DMS79 treated with DMSO at 0.1 percent for 48 hours (cell line): ENCODE results near the gene OTUD5.
"Not testable (repeated sequence)": the region's sequence is repeated elsewhere in the genome, so short reads cannot be mapped to it uniquely, and the experiment has no call there.

Source experiments
- DNase-seq: peaks from one replicate; lab custom pipeline; 2025; lab: John Stamatoyannopoulos, UW

OTUD5 gene

DNA sequence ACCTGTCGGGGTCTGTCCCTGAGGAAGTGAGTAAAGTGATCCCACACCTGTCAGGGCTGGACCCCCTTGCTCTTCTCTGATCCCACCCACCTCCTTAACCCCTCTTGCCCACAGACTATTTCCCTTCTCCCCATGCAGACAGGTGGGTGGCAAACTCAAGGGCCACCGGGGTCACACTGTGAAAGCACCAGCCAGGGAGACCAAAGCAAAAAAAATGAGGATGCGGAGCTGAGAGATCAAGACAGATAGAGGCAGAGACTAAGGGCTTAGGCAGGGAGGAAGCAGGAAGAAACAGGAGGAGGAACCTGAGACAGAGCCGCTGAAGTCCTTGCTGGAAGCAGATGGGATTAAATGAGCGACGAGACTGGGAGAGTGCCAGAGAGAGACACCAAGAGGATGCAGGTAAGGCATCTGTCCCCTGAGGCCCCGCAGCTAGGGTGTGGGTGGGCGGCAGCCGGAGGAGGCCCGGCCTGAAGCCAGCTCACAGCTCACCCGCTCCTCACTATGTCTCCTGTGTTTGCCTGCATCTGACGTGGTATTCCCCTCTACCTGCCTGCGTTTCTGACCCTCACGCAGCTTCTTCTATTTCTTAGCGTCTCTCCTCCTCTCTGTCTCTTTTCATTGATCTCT, 67.0 kb downstream of the OTUD5 start:
- no peak for DNase-seq

DNA sequence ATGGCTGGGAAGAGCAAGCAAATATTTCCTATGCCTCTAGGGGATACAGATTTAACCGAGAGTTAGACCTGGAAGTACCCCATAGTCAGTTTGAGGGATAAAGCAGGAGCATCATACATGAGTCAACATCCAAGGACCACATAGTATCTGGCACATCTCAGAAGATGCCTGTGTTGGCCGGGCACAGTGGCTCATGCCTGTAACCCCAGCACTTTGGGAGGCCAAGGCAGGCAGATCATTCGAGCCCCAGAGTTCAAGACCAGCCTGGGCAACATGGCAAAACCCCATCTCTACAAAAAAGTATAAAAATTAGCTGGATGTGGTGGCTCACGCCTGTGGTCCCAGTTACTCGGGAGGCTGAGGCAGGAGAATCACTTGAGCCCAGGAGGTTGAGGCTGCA, 70.8 kb downstream of the OTUD5 start:
- DNase-seq: not testable (repeated sequence)

DNA sequence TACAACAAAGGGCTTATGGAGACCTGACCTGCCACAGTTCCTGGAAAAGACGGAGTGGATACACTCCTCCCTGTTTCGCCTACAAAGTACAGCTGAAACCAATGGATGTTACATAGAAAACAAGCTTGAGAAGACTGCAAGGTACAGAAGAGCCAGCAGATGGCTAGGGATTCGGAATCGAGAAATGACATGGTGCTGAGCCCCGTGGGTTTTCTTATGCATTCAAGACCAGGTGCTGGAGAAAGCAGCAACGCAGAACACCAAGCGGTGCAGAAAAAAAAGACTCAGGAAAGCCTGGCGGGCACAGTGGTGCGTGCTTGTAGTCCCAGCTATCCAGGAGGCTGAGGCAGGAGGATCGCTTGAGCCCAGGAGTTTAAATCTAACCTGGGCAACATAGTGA, 73.7 kb downstream of the OTUD5 start:
- DNase-seq: no peak

GRCh38 chrX:48876944-48877343, 80.5 kb downstream of the OTUD5 start:
- not testable (repeated sequence) for DNase-seq
